PFSK-1 (cell line): ENCODE results near the gene COPA.

Source experiments
- FOXP2 ChIP-seq: optimal IDR thresholded peaks from 2 replicates; pipeline ENCODE3; 2011; ENCODE audit warnings: borderline replicate concordance, control low read depth, inconsistent platforms; ENCODE audit not compliant: insufficient read depth; ENCODE audit errors: extremely low read length, extremely low read depth
- POLR2AphosphoS5 ChIP-seq: IDR thresholded peaks from 2 replicates; pipeline ENCODE4 v1.6.1; 2012; ENCODE audit warnings: low read depth, mild to moderate bottlenecking, control low read depth, low read length, moderate library complexity
- SIN3A ChIP-seq: IDR thresholded peaks from 2 replicates; pipeline ENCODE4 v1.6.1; 2012; ENCODE audit warnings: mild to moderate bottlenecking, low read length, moderate library complexity, borderline replicate concordance; ENCODE audit not compliant: insufficient read depth
- TAF1 ChIP-seq: IDR thresholded peaks from 2 replicates; pipeline ENCODE4 v1.6.1; 2012; ENCODE audit warnings: low read length, control low read depth, borderline replicate concordance; ENCODE audit not compliant: insufficient read depth
- TF ChIP-seq, protein P1 (sequence below), 2 experiments: IDR thresholded peaks; 2 replicates each; pipeline versions ENCODE4 v1.6.1 to v1.8.0; 2011 to 2012; ENCODE audit warnings: low read depth in 2 of 2, low read length in 2 of 2, control low read depth in 1 of 2, inconsistent platforms in 1 of 2, mild to moderate bottlenecking in 1 of 2, moderate library complexity in 1 of 2; ENCODE audit not compliant: insufficient read depth in 1 of 2

COPA gene

DNA sequence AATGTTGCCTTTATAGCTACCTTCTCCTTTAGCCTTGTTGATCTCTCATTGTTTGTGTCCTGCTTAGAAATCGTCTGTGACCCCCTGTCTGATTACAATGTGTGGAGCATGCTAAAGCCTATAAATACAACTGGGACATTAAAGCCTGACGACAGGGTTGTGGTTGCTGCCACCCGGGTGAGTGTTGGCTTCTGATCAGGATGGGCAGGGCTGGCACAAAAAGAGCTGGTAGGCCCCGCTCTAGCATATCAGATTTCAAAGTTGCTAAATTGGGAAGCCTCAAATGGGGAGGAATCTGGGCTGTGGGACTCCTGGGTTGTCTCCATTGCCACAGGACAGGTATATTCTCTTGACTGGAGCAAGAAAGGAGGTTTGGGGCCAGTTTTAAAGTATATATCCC, 8.6 kb upstream of the COPA start:
- TF ChIP-seq TAF1 (no peak), FOXP2 (no peak), POLR2AphosphoS5 (no peak), SIN3A (no peak)
- TF ChIP-seq, protein P1, sequence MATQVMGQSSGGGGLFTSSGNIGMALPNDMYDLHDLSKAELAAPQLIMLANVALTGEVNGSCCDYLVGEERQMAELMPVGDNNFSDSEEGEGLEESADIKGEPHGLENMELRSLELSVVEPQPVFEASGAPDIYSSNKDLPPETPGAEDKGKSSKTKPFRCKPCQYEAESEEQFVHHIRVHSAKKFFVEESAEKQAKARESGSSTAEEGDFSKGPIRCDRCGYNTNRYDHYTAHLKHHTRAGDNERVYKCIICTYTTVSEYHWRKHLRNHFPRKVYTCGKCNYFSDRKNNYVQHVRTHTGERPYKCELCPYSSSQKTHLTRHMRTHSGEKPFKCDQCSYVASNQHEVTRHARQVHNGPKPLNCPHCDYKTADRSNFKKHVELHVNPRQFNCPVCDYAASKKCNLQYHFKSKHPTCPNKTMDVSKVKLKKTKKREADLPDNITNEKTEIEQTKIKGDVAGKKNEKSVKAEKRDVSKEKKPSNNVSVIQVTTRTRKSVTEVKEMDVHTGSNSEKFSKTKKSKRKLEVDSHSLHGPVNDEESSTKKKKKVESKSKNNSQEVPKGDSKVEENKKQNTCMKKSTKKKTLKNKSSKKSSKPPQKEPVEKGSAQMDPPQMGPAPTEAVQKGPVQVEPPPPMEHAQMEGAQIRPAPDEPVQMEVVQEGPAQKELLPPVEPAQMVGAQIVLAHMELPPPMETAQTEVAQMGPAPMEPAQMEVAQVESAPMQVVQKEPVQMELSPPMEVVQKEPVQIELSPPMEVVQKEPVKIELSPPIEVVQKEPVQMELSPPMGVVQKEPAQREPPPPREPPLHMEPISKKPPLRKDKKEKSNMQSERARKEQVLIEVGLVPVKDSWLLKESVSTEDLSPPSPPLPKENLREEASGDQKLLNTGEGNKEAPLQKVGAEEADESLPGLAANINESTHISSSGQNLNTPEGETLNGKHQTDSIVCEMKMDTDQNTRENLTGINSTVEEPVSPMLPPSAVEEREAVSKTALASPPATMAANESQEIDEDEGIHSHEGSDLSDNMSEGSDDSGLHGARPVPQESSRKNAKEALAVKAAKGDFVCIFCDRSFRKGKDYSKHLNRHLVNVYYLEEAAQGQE (IDR thresholded peaks at IDR 0.05; ENCODE audit: insufficient read depth in 1 of 2, low read depth in 2 of 2, low read length in 2 of 2), result no peak

DNA sequence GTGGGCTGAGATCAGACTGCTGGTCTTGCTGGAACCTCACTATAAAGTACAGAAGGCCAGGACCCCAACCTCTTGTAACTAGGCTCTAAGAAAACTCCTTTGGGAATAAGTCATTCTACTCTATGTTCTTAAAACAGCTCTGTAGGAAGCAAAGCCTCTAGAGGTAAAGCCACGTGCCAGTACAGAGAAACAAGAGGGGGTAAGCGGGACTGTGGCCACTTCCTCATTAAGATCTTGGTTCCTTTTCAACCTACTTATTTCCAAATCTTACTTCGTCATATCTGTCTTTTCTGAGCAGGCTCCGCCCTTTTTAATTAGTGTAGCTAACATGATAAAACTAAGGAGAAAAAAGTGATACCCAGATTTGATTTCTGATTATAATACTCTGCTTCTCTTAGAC, 3.9 kb upstream of the COPA start:
- TF ChIP-seq SIN3A (no peak), TAF1 (no peak), POLR2AphosphoS5 (no peak)
- TF ChIP-seq, protein P1 (IDR thresholded peaks at IDR 0.05; ENCODE audit: insufficient read depth in 1 of 2, low read depth in 2 of 2, low read length in 2 of 2), result no peak

DNA sequence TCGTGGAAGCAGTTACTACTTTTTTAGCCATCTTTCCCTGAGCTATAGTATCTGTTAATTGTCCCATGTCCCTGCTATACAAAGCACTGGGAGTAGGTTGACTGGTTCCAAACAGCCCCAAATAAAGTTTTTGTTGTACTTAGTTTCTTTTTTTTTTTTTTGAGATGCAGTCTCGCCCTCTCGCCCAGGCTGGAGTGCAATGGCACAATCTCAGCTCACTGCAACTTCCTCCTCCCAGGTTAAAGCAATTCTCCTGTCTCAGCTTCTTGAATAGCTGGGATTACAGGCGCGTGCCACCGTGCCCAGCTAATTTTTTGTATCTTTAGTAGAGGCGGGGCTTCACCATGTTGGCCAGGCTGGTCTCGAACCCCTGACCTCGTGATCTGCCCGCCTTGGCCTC, 3.4 kb upstream of the COPA start:
- no peak for TF ChIP-seq SIN3A

DNA sequence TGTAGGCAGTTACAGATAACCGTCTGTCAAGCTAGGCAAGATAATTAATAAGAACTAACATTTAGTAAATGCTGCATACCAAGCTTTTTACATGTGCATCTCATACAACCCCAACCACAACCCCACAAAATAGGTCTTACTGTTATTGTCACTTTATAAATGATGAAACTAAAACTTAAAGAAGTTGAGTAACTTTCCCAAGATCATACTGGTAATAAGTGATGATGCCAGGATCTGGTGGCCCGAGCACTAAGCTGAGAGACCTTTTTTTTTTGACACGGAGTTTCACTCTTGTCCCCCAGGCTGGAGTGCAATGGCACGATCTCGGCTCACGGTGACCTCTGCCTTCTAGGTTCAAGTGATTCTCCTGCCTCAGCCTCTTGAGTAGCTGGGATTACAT, 1.9 kb upstream of the COPA start:
- TF ChIP-seq FOXP2 (no peak), TAF1 (no peak), SIN3A (no peak), POLR2AphosphoS5 (no peak)
- TF ChIP-seq, protein P1 (IDR thresholded peaks at IDR 0.05; ENCODE audit: insufficient read depth in 1 of 2, low read depth in 2 of 2, low read length in 2 of 2), result no peak

DNA sequence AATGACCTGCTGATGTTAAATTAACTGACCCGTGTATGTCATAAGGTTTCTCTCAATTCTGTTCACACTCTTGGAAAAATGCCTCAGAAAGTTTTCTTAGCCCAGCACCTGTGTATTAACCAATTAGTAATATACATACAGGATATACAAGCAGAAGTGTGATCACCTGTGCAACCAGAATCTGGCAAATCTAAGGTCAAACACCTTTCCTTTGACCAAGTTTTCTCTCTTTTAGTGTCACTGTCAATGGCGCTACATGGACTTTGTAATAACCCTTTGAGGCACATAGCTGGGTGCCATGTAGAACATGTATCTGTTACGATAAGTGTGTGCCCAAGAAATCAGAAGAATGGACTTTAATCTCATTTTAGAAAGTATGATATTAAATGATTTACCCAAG, 1.2 kb upstream of the COPA start:
- TF ChIP-seq SIN3A (no peak), POLR2AphosphoS5 (no peak), TAF1 (no peak), FOXP2 (no peak)
- TF ChIP-seq, protein P1 (IDR thresholded peaks at IDR 0.05; ENCODE audit: insufficient read depth in 1 of 2, low read depth in 2 of 2, low read length in 2 of 2), result no peak

DNA sequence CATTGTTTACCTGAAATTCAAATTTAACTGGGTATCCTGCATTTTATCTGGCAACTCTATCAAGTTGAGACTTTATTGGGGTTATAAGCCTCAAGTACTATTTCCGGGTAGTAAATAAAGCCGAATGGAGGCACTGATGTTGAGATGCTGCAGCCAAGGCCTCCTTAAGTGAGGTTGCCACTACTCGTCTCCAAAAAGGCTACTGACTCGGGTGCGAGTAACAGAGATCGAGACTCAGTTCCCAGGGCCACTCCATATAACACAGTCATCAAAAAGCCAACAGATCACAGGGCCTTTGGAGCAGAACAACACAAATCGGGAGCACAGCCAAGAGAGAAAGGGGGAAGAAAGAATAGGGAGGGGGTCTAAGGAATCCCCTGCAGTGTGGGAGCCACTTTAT, 524 bp downstream of the COPA start:
- no peak for TF ChIP-seq TAF1
